PFSK-1 (cell line): ENCODE data around the gene IRF2BP2.

Experiments
- FOXP2 ChIP-seq: optimal IDR thresholded peaks from 2 replicates; pipeline ENCODE3; 2011; ENCODE audit warnings: borderline replicate concordance, control low read depth, inconsistent platforms; ENCODE audit not compliant: insufficient read depth; ENCODE audit errors: extremely low read length, extremely low read depth
- POLR2AphosphoS5 ChIP-seq: IDR thresholded peaks from 2 replicates; pipeline ENCODE4 v1.6.1; 2012; ENCODE audit warnings: low read depth, mild to moderate bottlenecking, control low read depth, low read length, moderate library complexity
- REST ChIP-seq, 2 experiments: IDR thresholded peaks; 2 replicates each; pipeline versions ENCODE4 v1.6.1 to v1.8.0; 2011 to 2012; ENCODE audit warnings: low read depth in 2 of 2, low read length in 2 of 2, control low read depth in 1 of 2, inconsistent platforms in 1 of 2, mild to moderate bottlenecking in 1 of 2, moderate library complexity in 1 of 2; ENCODE audit not compliant: insufficient read depth in 1 of 2
- TAF1 ChIP-seq: IDR thresholded peaks from 2 replicates; pipeline ENCODE4 v1.6.1; 2012; ENCODE audit warnings: low read length, control low read depth, borderline replicate concordance; ENCODE audit not compliant: insufficient read depth

DNA sequence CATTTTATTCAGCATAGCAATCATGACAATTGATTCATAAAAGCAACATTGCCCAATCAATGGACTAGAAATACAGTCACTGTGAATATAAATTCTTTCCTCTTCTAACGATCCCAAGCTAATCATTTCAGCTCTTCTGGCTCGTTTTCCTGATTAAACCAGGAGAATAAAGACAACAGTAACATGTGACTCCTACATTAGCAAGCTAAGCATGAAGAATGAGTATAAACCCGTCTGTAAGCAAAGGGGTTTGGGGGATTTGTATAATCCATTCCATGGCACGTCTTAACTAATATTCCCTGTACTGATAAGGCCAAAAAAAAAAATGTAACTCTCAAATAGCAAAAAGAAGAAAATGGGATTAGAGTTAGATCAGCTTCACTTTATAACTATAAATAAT lies 21.6 kb downstream of the IRF2BP2 start:
- no peak for TF ChIP-seq REST (IDR thresholded peaks at IDR 0.05; ENCODE audit: insufficient read depth in 1 of 2, low read depth in 2 of 2, low read length in 2 of 2)
- TF ChIP-seq POLR2AphosphoS5, result no peak
- no peak for TF ChIP-seq TAF1
- no peak for TF ChIP-seq FOXP2
